Stimulated activated CD4-positive, alpha-beta T cell treated with anti-CD3 and anti-CD28 coated beads, Interleukin-15, amount 100 ng/mL, for 48 hours (primary cell): ENCODE results near the gene TINAG.

Experiments
- DNase-seq, 2 donors: peaks; one replicate each; pipeline ENCODE4 v3.0.0-alpha.2; 2020; ENCODE audit warnings: low read depth in 2 of 2

Gene TINAG

GRCh38 chr6:54308289-54308985, at the start of gene TINAG:
Gene TINAG, plus strand, starts transcription at chr6:54308441. Its CDS starts 110 bp downstream, at chr6:54308551.
- DNase-seq, result no peak

- no peak for DNase-seq
These were observed 48.2 kb upstream of the TINAG start for GRCh38 chr6:54260025-54260424.

GRCh38 chr6:54262499-54262898, 45.7 kb upstream of the TINAG start:
- DNase-seq, result no peak

GRCh38 chr6:54262971-54263370, 45.3 kb upstream of the TINAG start:
- no peak for DNase-seq

- no peak for DNase-seq
These were observed 43.5 kb upstream of the TINAG start for GRCh38 chr6:54264581-54265272.

GRCh38 chr6:54266400-54266923, 41.8 kb upstream of the TINAG start:
- DNase-seq, result no peak

GRCh38 chr6:54267798-54268197, 40.4 kb upstream of the TINAG start:
- DNase-seq, result no peak

GRCh38 chr6:54273214-54273820, 34.9 kb upstream of the TINAG start:
- no peak for DNase-seq

GRCh38 chr6:54274383-54274782, 33.9 kb upstream of the TINAG start:
- no peak for DNase-seq

GRCh38 chr6:54282186-54282585, 26.1 kb upstream of the TINAG start:
- no peak for DNase-seq

- no peak for DNase-seq
These were observed 23.9 kb upstream of the TINAG start for GRCh38 chr6:54284161-54284860.

- no peak for DNase-seq
These were observed 22.6 kb upstream of the TINAG start for GRCh38 chr6:54285595-54285994.

- DNase-seq, result no peak
These were observed 22.1 kb upstream of the TINAG start for GRCh38 chr6:54286141-54286540.

- DNase-seq, result no peak
These were observed 19.8 kb upstream of the TINAG start for GRCh38 chr6:54288474-54288873.

GRCh38 chr6:54289426-54289825, 18.8 kb upstream of the TINAG start:
- DNase-seq, result no peak

- DNase-seq, result no peak
These were observed 17.1 kb upstream of the TINAG start for GRCh38 chr6:54291146-54291545.

GRCh38 chr6:54291738-54292137, 16.5 kb upstream of the TINAG start:
- DNase-seq, result no peak

- no peak for DNase-seq
These were observed 13.2 kb upstream of the TINAG start for GRCh38 chr6:54294965-54295532.

GRCh38 chr6:54299542-54300269, 8.5 kb upstream of the TINAG start:
- no peak for DNase-seq

GRCh38 chr6:54301770-54302169, 6.5 kb upstream of the TINAG start:
- DNase-seq, result no peak

GRCh38 chr6:54307439-54307910, 766 bp upstream of the TINAG start:
- DNase-seq, result no peak
